NB4 (cell line): ENCODE results near the gene SELPLG.

Experiments used
- DNase-seq: peaks from one replicate; pipeline ENCODE4 v3.0.0; 2010; ENCODE audit warnings: low read depth
- H3K4me3 ChIP-seq: one replicate; pipeline ENCODE4 v1.5.1; 2011; ENCODE audit warnings: mild to moderate bottlenecking, low read depth, low read length, moderate library complexity
- MYC ChIP-seq: IDR thresholded peaks from 2 replicates; pipeline ENCODE4 v1.6.1; 2011; ENCODE audit warnings: low read depth, low read length
- POLR2A ChIP-seq: IDR thresholded peaks from 2 replicates; pipeline ENCODE4 v1.6.1; 2011; ENCODE audit warnings: mild to moderate bottlenecking; ENCODE audit not compliant: insufficient read length; ENCODE audit errors: extremely low read depth
- TF ChIP-seq, protein P1 (sequence below): IDR thresholded peaks from one replicate; pipeline ENCODE4 v1.5.1; 2012; ENCODE audit warnings: low read depth, low read length
- TF ChIP-seq, protein P2 (sequence below): IDR thresholded peaks from 2 replicates; pipeline ENCODE4 v1.6.1; 2011; ENCODE audit warnings: low read depth, low read length

Gene SELPLG

DNA sequence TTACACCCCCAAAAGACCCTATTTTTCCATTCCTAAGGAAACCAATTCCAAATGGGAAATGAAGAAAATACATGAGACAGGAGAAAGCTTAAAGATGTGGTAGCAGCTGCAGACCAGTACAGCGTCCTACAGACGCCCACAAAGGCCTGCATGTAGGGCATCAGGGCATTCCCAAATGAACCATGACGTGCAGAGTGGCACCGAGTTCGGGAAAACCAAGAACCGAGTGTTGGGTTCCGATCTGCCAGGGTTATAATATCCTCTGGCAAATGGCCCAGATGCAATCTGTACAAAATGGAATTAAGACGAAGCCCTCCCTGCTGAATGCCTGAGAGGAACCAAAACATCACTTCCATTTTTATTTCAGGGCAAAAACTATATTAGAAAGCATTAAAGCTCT is 34.4 kb upstream of the SELPLG start:
- DNase-seq, result no peak
- no peak for TF ChIP-seq MYC
- no peak for TF ChIP-seq POLR2A
- TF ChIP-seq, protein P1, sequence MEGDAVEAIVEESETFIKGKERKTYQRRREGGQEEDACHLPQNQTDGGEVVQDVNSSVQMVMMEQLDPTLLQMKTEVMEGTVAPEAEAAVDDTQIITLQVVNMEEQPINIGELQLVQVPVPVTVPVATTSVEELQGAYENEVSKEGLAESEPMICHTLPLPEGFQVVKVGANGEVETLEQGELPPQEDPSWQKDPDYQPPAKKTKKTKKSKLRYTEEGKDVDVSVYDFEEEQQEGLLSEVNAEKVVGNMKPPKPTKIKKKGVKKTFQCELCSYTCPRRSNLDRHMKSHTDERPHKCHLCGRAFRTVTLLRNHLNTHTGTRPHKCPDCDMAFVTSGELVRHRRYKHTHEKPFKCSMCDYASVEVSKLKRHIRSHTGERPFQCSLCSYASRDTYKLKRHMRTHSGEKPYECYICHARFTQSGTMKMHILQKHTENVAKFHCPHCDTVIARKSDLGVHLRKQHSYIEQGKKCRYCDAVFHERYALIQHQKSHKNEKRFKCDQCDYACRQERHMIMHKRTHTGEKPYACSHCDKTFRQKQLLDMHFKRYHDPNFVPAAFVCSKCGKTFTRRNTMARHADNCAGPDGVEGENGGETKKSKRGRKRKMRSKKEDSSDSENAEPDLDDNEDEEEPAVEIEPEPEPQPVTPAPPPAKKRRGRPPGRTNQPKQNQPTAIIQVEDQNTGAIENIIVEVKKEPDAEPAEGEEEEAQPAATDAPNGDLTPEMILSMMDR, result no peak
- TF ChIP-seq, protein P2, sequence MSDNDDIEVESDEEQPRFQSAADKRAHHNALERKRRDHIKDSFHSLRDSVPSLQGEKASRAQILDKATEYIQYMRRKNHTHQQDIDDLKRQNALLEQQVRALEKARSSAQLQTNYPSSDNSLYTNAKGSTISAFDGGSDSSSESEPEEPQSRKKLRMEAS, result no peak
- no peak overlapping the region for H3K4me3 ChIP-seq

DNA sequence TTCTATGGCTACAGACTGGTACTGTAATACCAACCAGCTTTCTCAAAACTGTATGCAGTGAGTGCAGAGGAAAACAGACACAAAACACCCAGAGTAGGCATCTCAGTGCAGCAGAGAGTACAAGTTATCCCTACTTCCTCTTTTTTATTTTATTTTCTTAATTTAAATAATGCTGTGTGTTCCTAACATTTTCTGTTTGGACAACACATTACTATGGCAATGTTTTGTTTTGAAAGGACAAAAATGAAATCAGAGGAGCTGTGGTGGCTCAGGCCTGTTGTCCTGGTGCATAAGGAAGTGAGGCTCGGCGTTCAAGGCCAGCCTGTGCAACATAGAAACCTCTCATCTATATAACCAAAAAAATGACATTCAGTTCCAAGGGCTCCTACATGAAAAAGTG is 33.7 kb upstream of the SELPLG start:
- H3K4me3 ChIP-seq, result no peak overlapping the region
- DNase-seq, result peak; percentile 53
- TF ChIP-seq, protein P1, result no peak
- no peak for TF ChIP-seq MYC
- TF ChIP-seq, protein P2, result no peak
- TF ChIP-seq POLR2A, result no peak

DNA sequence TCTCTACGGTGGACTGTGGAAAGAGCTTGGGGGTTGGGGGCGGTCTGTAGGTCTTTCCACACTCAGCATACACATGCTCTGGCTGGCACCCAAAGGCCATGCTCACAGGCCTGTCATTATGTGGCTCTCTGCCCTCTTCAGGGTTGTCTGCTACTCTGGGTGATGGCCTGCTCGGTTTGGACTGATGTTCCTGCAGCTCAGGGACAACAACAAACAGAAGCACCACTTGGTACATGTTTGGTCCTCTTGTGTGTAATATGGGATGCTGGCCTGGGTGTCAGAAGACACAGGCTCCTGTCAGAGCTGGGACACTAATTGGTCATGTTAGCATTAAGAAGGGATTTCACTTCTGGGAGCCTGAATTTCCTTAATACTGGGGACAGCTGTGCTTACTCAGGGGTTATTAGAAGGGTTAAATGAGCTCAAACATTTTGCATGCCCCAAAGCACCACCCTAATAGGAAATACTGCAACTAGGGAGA is 32.7 kb upstream of the SELPLG start:
- H3K4me3 ChIP-seq, result no peak overlapping the region
- TF ChIP-seq, protein P1, result no peak
- TF ChIP-seq, protein P2, result no peak
- TF ChIP-seq MYC, result no peak
- DNase-seq, result no peak

DNA sequence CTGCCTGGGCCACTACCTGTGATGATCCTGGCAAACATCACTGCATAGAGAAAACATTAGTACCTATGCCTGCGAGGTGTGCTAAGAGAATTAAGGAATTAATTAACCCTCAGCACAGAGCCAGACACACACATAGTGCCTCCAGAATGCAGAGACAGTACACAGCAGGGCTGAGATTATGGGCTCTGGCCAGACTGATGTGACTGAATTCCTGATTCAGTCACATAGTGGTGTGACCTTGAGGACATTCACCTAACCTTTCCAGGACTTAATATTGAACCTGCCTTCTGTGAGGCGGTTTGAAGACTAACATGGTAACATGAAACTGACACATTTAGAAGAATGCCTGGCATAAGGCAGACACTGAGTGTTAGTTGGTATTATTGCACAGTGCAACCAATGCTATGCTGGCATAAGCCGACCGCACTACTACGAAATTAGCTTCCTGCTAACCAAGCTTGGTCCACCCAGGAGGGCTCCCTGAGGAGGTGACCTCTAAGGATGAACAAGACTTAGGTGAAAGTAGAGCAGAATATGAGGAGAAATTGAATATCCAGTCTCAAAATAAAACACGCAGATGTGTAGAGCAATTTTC is 32.0 kb upstream of the SELPLG start:
- DNase-seq, result no peak
- TF ChIP-seq, protein P2, result no peak
- TF ChIP-seq, protein P1, result no peak
- TF ChIP-seq POLR2A (no peak), MYC (no peak)
- no peak overlapping the region for H3K4me3 ChIP-seq

DNA sequence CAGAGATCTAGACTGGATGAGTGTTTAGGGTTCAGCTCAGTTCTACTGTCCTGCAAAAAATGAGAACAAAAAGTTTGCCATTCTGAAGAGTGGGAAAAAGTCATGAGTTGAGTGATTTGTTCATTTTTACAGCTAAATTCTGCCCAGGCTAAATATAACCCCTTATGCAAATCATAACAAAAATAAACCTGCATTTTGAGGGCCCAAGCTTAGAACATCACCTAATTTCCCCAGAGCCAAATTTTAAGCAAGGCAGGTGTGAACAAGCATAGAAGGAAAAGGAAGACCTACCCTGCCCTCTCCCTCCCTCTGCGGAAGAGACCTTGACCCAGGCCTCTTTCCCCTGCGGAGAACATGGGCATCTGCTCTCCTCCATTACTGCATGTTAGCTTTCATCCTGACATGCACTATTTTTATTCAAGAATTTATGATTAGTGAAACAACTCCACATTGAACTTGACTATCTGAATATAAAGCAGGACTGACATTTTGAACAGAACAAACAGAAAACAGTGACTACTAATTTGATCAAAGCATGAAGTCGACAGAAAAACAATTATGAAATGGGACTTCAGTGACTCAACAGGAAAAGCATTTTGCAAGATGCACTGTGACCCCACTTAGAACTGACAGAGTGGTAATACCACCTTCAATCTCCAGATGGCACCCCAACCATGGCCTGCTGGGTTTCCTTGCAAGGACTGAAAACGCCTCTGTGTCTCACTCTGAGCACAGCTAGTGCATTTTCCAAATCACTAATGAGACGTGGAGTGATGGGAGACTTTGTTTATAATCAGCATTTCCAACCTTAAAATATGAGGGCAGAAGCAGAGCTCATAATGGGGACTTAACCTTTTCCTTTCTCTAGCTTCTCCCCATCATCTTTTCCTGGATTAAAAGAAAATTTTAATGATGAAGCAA is 30.9 kb upstream of the SELPLG start:
- DNase-seq, result peak; percentile 99
- peak overlapping the region; percentile 32 for H3K4me3 ChIP-seq
- TF ChIP-seq POLR2A (no peak), MYC (peak; percentile 59; the same call in 1 of the 2 replicates)
- TF ChIP-seq, protein P2, result peak; percentile 66; the same call in 1 of the 2 replicates
- TF ChIP-seq, protein P1, result peak; percentile 95
